ENCODE data around the gene CLIC6.

The CLIC6 gene

GRCh38 chr21:34690041-34690792 lies 21.4 kb downstream of the CLIC6 start:
- H3K9me3 ChIP-seq (ENCODE audit: control insufficient read depth, insufficient read depth, low read depth, low read length): no peaks in the 10 kb centered on the region
- no peak overlapping the region for H3K27ac ChIP-seq (ENCODE audit: extremely low read depth, low read depth, low read length)
- no peak overlapping the region for H3K4me3 ChIP-seq (ENCODE audit: low read depth, low read length)
- POLR2A ChIA-PET: no interaction called here
- no peaks in the 10 kb centered on the region for H3K4me1 ChIP-seq (ENCODE audit: control insufficient read depth, insufficient read depth, low read length)
- no peaks in the 10 kb centered on the region for H3K36me3 ChIP-seq (ENCODE audit: control insufficient read depth in 2 of 2, insufficient read depth in 1 of 2, low read length in 2 of 2)
- CTCF ChIA-PET: interaction anchor here (0.6 to 1.5 kb wide), 10 partner anchors 10 to 1150 kb away, joined by 3 to 7 read pairs (median 4); no protein-coding TSS in a partner anchor
- TF ChIP-seq ZNF366 (tag by site-specific recombination; conservative IDR thresholded peaks at IDR 0.05) (no peak), PRDM2 (tag by site-specific recombination; IDR thresholded peaks at IDR 0.05; ENCODE audit: borderline replicate concordance) (no peak), ZNF707 (tag by site-specific recombination; IDR thresholded peaks at IDR 0.05) (no peak), GFI1B (tag by site-specific recombination; IDR thresholded peaks at IDR 0.05) (no peak), ZNF670 (tag by site-specific recombination; IDR thresholded peaks at IDR 0.05; ENCODE audit: low read depth) (no peak), SP2 (tag by site-specific recombination; IDR thresholded peaks at IDR 0.05) (no peak), YY1 (tag by site-specific recombination; IDR thresholded peaks at IDR 0.05) (no peak), ZIC2 (tag by site-specific recombination; IDR thresholded peaks at IDR 0.05) (no peak), ZNF341 (tag by site-specific recombination; IDR thresholded peaks at IDR 0.05; ENCODE audit: low read depth) (no peak), ZNF596 (tag by site-specific recombination; IDR thresholded peaks at IDR 0.05) (no peak)

- Histone ChIP-seq H3K9me3 (ENCODE audit: control insufficient read depth, insufficient read depth, low read depth, low read length) (no peaks in the 10 kb centered on the region), H3K4me1 (ENCODE audit: control insufficient read depth, insufficient read depth, low read length) (no peaks in the 10 kb centered on the region), H3K36me3 (ENCODE audit: control insufficient read depth in 2 of 2, insufficient read depth in 1 of 2, low read length in 2 of 2) (no peaks in the 10 kb centered on the region), H3K4me3 (ENCODE audit: low read depth, low read length) (no peak overlapping the region), H3K27ac (ENCODE audit: extremely low read depth, low read depth, low read length) (no peak overlapping the region)
- POLR2A ChIA-PET: no interaction called here
- CTCF ChIA-PET: interaction anchor here (0.6 to 1.5 kb wide), 9 partner anchors 10 to 1813 kb away, joined by 3 to 7 read pairs (median 4); no protein-coding TSS in a partner anchor
- TF ChIP-seq ZNF433 (tag by site-specific recombination; IDR thresholded peaks at IDR 0.05; ENCODE audit: low read depth) (no peak), ZNF571 (tag by site-specific recombination; IDR thresholded peaks at IDR 0.05) (no peak), ZNF416 (tag by site-specific recombination; IDR thresholded peaks at IDR 0.05) (no peak), ZNF248 (tag by site-specific recombination; IDR thresholded peaks at IDR 0.05) (no peak), TSHZ1 (tag by site-specific recombination; IDR thresholded peaks at IDR 0.05; ENCODE audit: borderline replicate concordance) (no peak), ZNF2 (tag by site-specific recombination; IDR thresholded peaks at IDR 0.05) (no peak), ZNF112 (tag by site-specific recombination; IDR thresholded peaks at IDR 0.05) (no peak), IKZF3 (tag by site-specific recombination; IDR thresholded peaks at IDR 0.05) (no peak)
Measured at GRCh38 chr21:34690793-34691175, 22.0 kb downstream of the CLIC6 start.

Measured in HEK293 (cell line).